DMS 273 (cell line): ENCODE data around the gene PRDM13.
"Not testable (repeated sequence)": the region's sequence is repeated elsewhere in the genome, so short reads cannot be mapped to it uniquely, and the experiment has no call there.

Experiments used
- DNase-seq: peaks from one replicate; lab custom pipeline; 2025; ENCODE audit not compliant: unreplicated experiment; lab: John Stamatoyannopoulos, UW

Gene PRDM13

GRCh38 chr6:99622044-99622443, 15.4 kb downstream of the PRDM13 start:
- DNase-seq, result not testable (repeated sequence)

- DNase-seq, result no peak
Observed at GRCh38 chr6:99629293-99629692, 22.7 kb downstream of the PRDM13 start.

- no peak for DNase-seq
Observed at GRCh38 chr6:99637629-99638028, 31.0 kb downstream of the PRDM13 start.

- not testable (repeated sequence) for DNase-seq
Observed at GRCh38 chr6:99638358-99638757, 31.7 kb downstream of the PRDM13 start.

- DNase-seq, result no peak
Observed at GRCh38 chr6:99641270-99641669, 34.6 kb downstream of the PRDM13 start.

- no peak for DNase-seq
Observed at GRCh38 chr6:99645986-99646385, 39.4 kb downstream of the PRDM13 start.

- not testable (repeated sequence) for DNase-seq
Observed at GRCh38 chr6:99650091-99650571, 43.5 kb downstream of the PRDM13 start.

GRCh38 chr6:99660206-99660605, 53.6 kb downstream of the PRDM13 start:
- no peak for DNase-seq

- DNase-seq, result no peak
Observed at GRCh38 chr6:99661870-99662269, 55.2 kb downstream of the PRDM13 start.

- no peak for DNase-seq
Observed at GRCh38 chr6:99662616-99663015, 56.0 kb downstream of the PRDM13 start.
